IMR-90 (cell line): ENCODE data around the gene SLC22A6. TPM values are rescaled to one million over a fixed set of nuclear protein-coding genes. Genes with fewer than 3 reads are reported as not detected.

Source experiments
- ATAC-seq: fragments of 200-7000 bp; cut with Tn5 transposase; 2 replicates; pipeline ENCODE4 v1.9.1; 2020; ENCODE audit warnings: low read depth, mild to moderate bottlenecking, moderate library complexity
- BruUV-seq: library from RNA; stranded (reverse); fragments of 400-500 nt; replicated peaks from 2 replicates; lab custom pipeline; 2021; lab: Mats Ljungman, UMichigan
- CTCF ChIA-PET: fragments of 300-600 bp; formaldehyde crosslinking; extraction: SDS; loops from one replicate; lab custom pipeline; 2021; ENCODE audit warnings: antibody characterized with exemption; lab: Yijun Ruan, JAX
- POLR2A ChIA-PET: fragments of 300-600 bp; sonication (Branson Sonifier 250); formaldehyde crosslinking; loops from one replicate; lab custom pipeline; 2022; ENCODE audit warnings: antibody characterized with exemption; ENCODE audit not compliant: unreplicated experiment; lab: Charles Lee
- DNase-seq: peaks from one replicate; pipeline ENCODE4 v3.0.0; 2013
- H2AFZ ChIP-seq: replicated peaks from 2 replicates; pipeline ENCODE3; 2013; ENCODE audit warnings: low read length, mild to moderate bottlenecking; ENCODE audit not compliant: poor library complexity
- H2AK5ac ChIP-seq: 2 replicates; pipeline ENCODE4 v1.6.1; 2013; ENCODE audit warnings: low read depth, low read length, inconsistent platforms
- H2AK9ac ChIP-seq: replicated peaks from 2 replicates; pipeline ENCODE3; 2013; ENCODE audit warnings: mild to moderate bottlenecking, low read depth, low read length, moderate library complexity; ENCODE audit not compliant: poor library complexity
- H2BK120ac ChIP-seq: 2 replicates; pipeline ENCODE4 v1.6.1; 2013; ENCODE audit warnings: low read depth, low read length, inconsistent platforms
- H2BK15ac ChIP-seq: 3 replicates; pipeline ENCODE4 v1.6.1; 2013; ENCODE audit warnings: low read depth, low read length, inconsistent platforms
- H2BK20ac ChIP-seq: 2 replicates; pipeline ENCODE4 v1.6.1; 2013; ENCODE audit warnings: low read depth, mild to moderate bottlenecking, inconsistent platforms, low read length, moderate library complexity
- H2BK5ac ChIP-seq: 2 replicates; pipeline ENCODE4 v1.6.1; 2013; ENCODE audit warnings: mild to moderate bottlenecking, low read depth, low read length, inconsistent platforms; ENCODE audit not compliant: poor library complexity, severe bottlenecking
- H3K14ac ChIP-seq: replicated peaks from 2 replicates; pipeline ENCODE4 v1.6.1; 2013; ENCODE audit warnings: low read depth, low read length, inconsistent platforms
- H3K18ac ChIP-seq: 2 replicates; pipeline ENCODE4 v1.6.1; 2013; ENCODE audit warnings: low read depth, low read length, control low read depth
- H3K23ac ChIP-seq: 2 replicates; pipeline ENCODE4 v1.6.1; 2013; ENCODE audit warnings: low read depth, low read length, inconsistent platforms
- H3K27ac ChIP-seq: 2 replicates; pipeline ENCODE4 v1.5.1; 2013; ENCODE audit warnings: mild to moderate bottlenecking, control low read depth, low read length; ENCODE audit not compliant: insufficient read depth
- H3K27me3 ChIP-seq: 2 replicates; pipeline ENCODE4 v1.6.1; 2013; ENCODE audit warnings: low read length; ENCODE audit not compliant: control insufficient read depth, insufficient read depth
- H3K36me3 ChIP-seq: 2 replicates; pipeline ENCODE4 v1.6.1; 2013; ENCODE audit warnings: low read length, mixed read lengths; ENCODE audit not compliant: control insufficient read depth, insufficient read depth
- H3K4ac ChIP-seq: 2 replicates; pipeline ENCODE4 v1.6.1; 2013; ENCODE audit warnings: low read depth, low read length, inconsistent platforms
- H3K4me1 ChIP-seq: 2 replicates; pipeline ENCODE4 v1.6.1; 2013; ENCODE audit warnings: low read length, mixed read lengths; ENCODE audit not compliant: control insufficient read depth, insufficient read depth
- H3K4me2 ChIP-seq: 2 replicates; pipeline ENCODE4 v1.6.1; 2013; ENCODE audit warnings: low read depth, mild to moderate bottlenecking, control low read depth, low read length, moderate library complexity
- H3K4me3 ChIP-seq: 2 replicates; pipeline ENCODE4 v1.5.1; 2013; ENCODE audit warnings: low read depth, mild to moderate bottlenecking, control low read depth, low read length, moderate library complexity; ENCODE audit not compliant: insufficient read depth
- H3K56ac ChIP-seq: 2 replicates; pipeline ENCODE4 v1.6.1; 2013; ENCODE audit warnings: low read length, inconsistent platforms; ENCODE audit not compliant: insufficient read depth; ENCODE audit errors: extremely low read depth
- H3K79me1 ChIP-seq, 2 experiments: 2 replicates each; pipeline ENCODE4 v1.6.1; 2013; ENCODE audit warnings: low read length in 2 of 2, inconsistent platforms in 1 of 2, low read depth in 1 of 2
- H3K9ac ChIP-seq: 2 replicates; pipeline ENCODE4 v1.6.1; 2013; ENCODE audit warnings: low read depth, low read length, control low read depth
- H3K9me1 ChIP-seq: 2 replicates; pipeline ENCODE4 v1.6.1; 2013; ENCODE audit warnings: low read length, inconsistent platforms; ENCODE audit not compliant: insufficient read depth
- H3K9me3 ChIP-seq: 2 replicates; pipeline ENCODE4 v1.6.1; 2013; ENCODE audit warnings: low read length; ENCODE audit not compliant: control insufficient read depth, insufficient read depth
- H4K20me1 ChIP-seq: 2 replicates; pipeline ENCODE4 v1.6.1; 2013; ENCODE audit warnings: low read length, inconsistent platforms; ENCODE audit not compliant: insufficient read depth
- H4K5ac ChIP-seq: 2 replicates; pipeline ENCODE4 v1.6.1; 2013; ENCODE audit warnings: mild to moderate bottlenecking, low read depth, low read length, control low read depth
- H4K8ac ChIP-seq, 2 experiments: 2 replicates each; pipeline ENCODE4 v1.6.1; 2013; ENCODE audit warnings: low read depth in 2 of 2, low read length in 2 of 2, control low read depth in 1 of 2, inconsistent platforms in 1 of 2
- H4K91ac ChIP-seq: 2 replicates; pipeline ENCODE4 v1.6.1; 2013; ENCODE audit warnings: low read depth, low read length, inconsistent platforms; ENCODE audit not compliant: insufficient read depth
- BHLHE40 ChIP-seq: fragments of 150-350 bp; IDR thresholded peaks from 2 replicates; pipeline ENCODE4 v1.6.1; 2016; ENCODE audit warnings: mild to moderate bottlenecking, low read depth, low read length
- CEBPB ChIP-seq: IDR thresholded peaks from 2 replicates; pipeline ENCODE4 v1.6.1; 2012; ENCODE audit warnings: low read depth, low read length, improper control_type of control experiment
- FOS ChIP-seq: fragments of 150-350 bp; IDR thresholded peaks from 2 replicates; pipeline ENCODE4 v1.6.1; 2016; ENCODE audit warnings: low read depth, low read length
- MAFK ChIP-seq: IDR thresholded peaks from 2 replicates; pipeline ENCODE4 v1.6.1; 2012; ENCODE audit warnings: low read depth, low read length, improper control_type of control experiment
- MAZ ChIP-seq: IDR thresholded peaks from 2 replicates; pipeline ENCODE4 v1.6.1; 2012; ENCODE audit warnings: low read depth, mild to moderate bottlenecking, low read length, improper control_type of control experiment, moderate library complexity, borderline replicate concordance
- POLR2A ChIP-seq: IDR thresholded peaks from 2 replicates; pipeline ENCODE4 v1.6.1; 2012; ENCODE audit warnings: mild to moderate bottlenecking, low read depth, low read length
- RAD21 ChIP-seq: IDR thresholded peaks from 2 replicates; pipeline ENCODE4 v1.6.1; 2012; ENCODE audit warnings: low read length, improper control_type of control experiment
- RCOR1 ChIP-seq: IDR thresholded peaks from 2 replicates; pipeline ENCODE4 v1.6.1; 2012; ENCODE audit warnings: mild to moderate bottlenecking, low read length, improper control_type of control experiment; ENCODE audit not compliant: insufficient replicate concordance
- RFX5 ChIP-seq: IDR thresholded peaks from 2 replicates; pipeline ENCODE4 v1.8.0; 2012; ENCODE audit warnings: low read depth, mild to moderate bottlenecking, low read length, moderate library complexity
- WGBS, 2 experiments: methylation state at CpG; one replicate each; pipeline versions ENCODE4 v1.1.5 to v1.1.7; 2013; ENCODE audit warnings: missing lambda C conversion rate in 2 of 2; ENCODE audit not compliant: insufficient read length in 1 of 2; ENCODE audit errors: extremely low coverage in 2 of 2; 5-methylcytosine and 5-hydroxymethylcytosine counted together
- dilution Hi-C: fragments of 300-500 bp; cut with HindIII; formaldehyde crosslinking; loops from one replicate; pipeline ENCODE4 v1.14.3; 2018; ENCODE audit warnings: low sequenced_read_pairs; ENCODE audit not compliant: unreplicated experiment
- in situ Hi-C: fragments of 300-500 bp; cut with MboI; formaldehyde crosslinking; loops from 3 replicates; pipeline ENCODE4 v1.14.3; 2019; ENCODE audit warnings: low sequenced_read_pairs, inconsistent platforms, mixed read lengths
- intact Hi-C: fragments of 100-400 bp; cut with micrococcal nuclease; formaldehyde crosslinking; loops from 2 replicates; pipeline ENCODE4 v1.10.0; 2022
- polyA plus RNA-seq, 3 experiments: library from polyadenylated mRNA; depleted of rRNA; stranded (reverse); fragments of >200 nt; gene quantifications; 2 replicates each; pipeline ENCODE4 v1.2.3, GENCODE V29; 2012; ENCODE audit warnings: low replicate concordance in 1 of 3
- total RNA-seq: library from RNA; depleted of rRNA; stranded (reverse); fragments of >200 nt; gene quantifications from 2 replicates; pipeline ENCODE4 v1.2.3, GENCODE V29; 2012
- TF ChIP-seq, protein P1 (sequence below): conservative IDR thresholded peaks from 2 replicates; pipeline ENCODE4 v1.5.1; 2012; ENCODE audit warnings: mild to moderate bottlenecking, low read depth, low read length, improper control_type of control experiment
- TF ChIP-seq, protein P2 (sequence below): fragments of 150-350 bp; IDR thresholded peaks from 2 replicates; pipeline ENCODE4 v1.6.1; 2017; ENCODE audit warnings: mild to moderate bottlenecking, antibody characterized with exemption, low read length, low read depth

Gene SLC22A6
- total and polyA plus RNA-seq, 2 of the 4 experiments (the other 2 are of a cell fraction) = not detected

DNA sequence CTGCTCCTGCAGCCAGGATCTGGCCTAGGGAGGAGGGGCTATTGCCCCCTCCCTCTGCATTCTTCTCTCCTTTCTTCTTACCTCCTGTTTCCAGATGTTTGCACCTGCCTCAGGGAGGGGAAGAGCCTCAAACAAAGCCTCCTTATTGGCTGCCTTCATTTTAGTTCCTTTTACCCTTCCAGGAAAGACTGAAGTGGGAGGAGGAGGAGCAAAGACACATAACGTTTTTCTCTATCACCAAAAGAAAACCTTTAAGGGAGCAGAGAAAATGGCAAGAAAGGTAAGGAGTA, 50.3 kb downstream of the SLC22A6 start:
- H4K8ac ChIP-seq = no peak overlapping the region
- H3K4ac ChIP-seq = no peak overlapping the region
- no peaks in the 10 kb centered on the region for H3K4me1 ChIP-seq
- H3K18ac ChIP-seq = no peak overlapping the region
- no peak overlapping the region for H4K5ac ChIP-seq
- no peak overlapping the region for H2BK5ac ChIP-seq
- in situ Hi-C loops (no loop called here), intact Hi-C loops (no loop called here), dilution Hi-C loops (no loop called here)
- no TSS peak for BruUV-seq
- H2BK120ac ChIP-seq = no peak overlapping the region
- no peak overlapping the region for H2AFZ ChIP-seq
- H3K27me3 ChIP-seq = peaks cover 15% of the 10 kb centered on the region
- no CpG with 5 or more reads among the region's 1 CpG for WGBS, 2 experiments
- ChIA-PET CTCF (no interaction called here), POLR2A (no interaction called here)
- no peak overlapping the region for H3K4me2 ChIP-seq
- H2BK20ac ChIP-seq = no peak overlapping the region
- TF ChIP-seq, protein P1, sequence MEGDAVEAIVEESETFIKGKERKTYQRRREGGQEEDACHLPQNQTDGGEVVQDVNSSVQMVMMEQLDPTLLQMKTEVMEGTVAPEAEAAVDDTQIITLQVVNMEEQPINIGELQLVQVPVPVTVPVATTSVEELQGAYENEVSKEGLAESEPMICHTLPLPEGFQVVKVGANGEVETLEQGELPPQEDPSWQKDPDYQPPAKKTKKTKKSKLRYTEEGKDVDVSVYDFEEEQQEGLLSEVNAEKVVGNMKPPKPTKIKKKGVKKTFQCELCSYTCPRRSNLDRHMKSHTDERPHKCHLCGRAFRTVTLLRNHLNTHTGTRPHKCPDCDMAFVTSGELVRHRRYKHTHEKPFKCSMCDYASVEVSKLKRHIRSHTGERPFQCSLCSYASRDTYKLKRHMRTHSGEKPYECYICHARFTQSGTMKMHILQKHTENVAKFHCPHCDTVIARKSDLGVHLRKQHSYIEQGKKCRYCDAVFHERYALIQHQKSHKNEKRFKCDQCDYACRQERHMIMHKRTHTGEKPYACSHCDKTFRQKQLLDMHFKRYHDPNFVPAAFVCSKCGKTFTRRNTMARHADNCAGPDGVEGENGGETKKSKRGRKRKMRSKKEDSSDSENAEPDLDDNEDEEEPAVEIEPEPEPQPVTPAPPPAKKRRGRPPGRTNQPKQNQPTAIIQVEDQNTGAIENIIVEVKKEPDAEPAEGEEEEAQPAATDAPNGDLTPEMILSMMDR = no peak
- no peak for TF ChIP-seq MAZ
- TF ChIP-seq RCOR1 = no peak
- TF ChIP-seq, protein P2, sequence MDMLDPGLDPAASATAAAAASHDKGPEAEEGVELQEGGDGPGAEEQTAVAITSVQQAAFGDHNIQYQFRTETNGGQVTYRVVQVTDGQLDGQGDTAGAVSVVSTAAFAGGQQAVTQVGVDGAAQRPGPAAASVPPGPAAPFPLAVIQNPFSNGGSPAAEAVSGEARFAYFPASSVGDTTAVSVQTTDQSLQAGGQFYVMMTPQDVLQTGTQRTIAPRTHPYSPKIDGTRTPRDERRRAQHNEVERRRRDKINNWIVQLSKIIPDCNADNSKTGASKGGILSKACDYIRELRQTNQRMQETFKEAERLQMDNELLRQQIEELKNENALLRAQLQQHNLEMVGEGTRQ = no peak
- TF ChIP-seq RFX5 = no peak
- TF ChIP-seq BHLHE40 = no peak
- TF ChIP-seq FOS = no peak
- TF ChIP-seq RAD21 = no peak
- no peak for TF ChIP-seq MAFK
- no peak for TF ChIP-seq POLR2A
- TF ChIP-seq CEBPB = no peak
- no peak overlapping the region for H3K14ac ChIP-seq
- H3K23ac ChIP-seq = no peak overlapping the region
- H3K56ac ChIP-seq = no peak overlapping the region
- no peaks in the 10 kb centered on the region for H3K9me3 ChIP-seq
- H3K4me3 ChIP-seq = no peak overlapping the region
- H2AK9ac ChIP-seq = no peak overlapping the region
- H3K9me1 ChIP-seq = no peaks in the 10 kb centered on the region
- no peak overlapping the region for H2BK15ac ChIP-seq
- DNase-seq (no peak), ATAC-seq (no peak)
- H2AK5ac ChIP-seq = no peak overlapping the region
- H4K20me1 ChIP-seq = no peaks in the 10 kb centered on the region
- no peak overlapping the region for H3K27ac ChIP-seq
- H4K91ac ChIP-seq = no peak overlapping the region
- no peaks in the 10 kb centered on the region for H3K79me1 ChIP-seq
- H3K9ac ChIP-seq = no peak overlapping the region
- no peaks in the 10 kb centered on the region for H3K36me3 ChIP-seq
